C4-2B (cell line): ENCODE measurements around the gene TXLNG.

Experiments used
- H3K27ac ChIP-seq: fragments of 450-650 bp; 2 replicates; pipeline ENCODE4 v1.5.1; 2017
- CTCF ChIP-seq: fragments of 450-650 bp; conservative IDR thresholded peaks from 2 replicates; pipeline ENCODE4 v1.5.1; 2017; ENCODE audit warnings: mild to moderate bottlenecking
- ZFX ChIP-seq: fragments of 450-650 bp; IDR thresholded peaks from 2 replicates; pipeline ENCODE4 v1.6.1; 2017

TXLNG gene

GRCh38 chrX:16785247-16786138 lies 773 bp upstream of the TXLNG start:
- peak overlapping the region; percentile 76 for H3K27ac ChIP-seq

GRCh38 chrX:16786791-16787735 lies 797 bp downstream of the TXLNG start:
- peak overlapping the region; percentile 76 for H3K27ac ChIP-seq
- TF ChIP-seq ZFX, result no peak
- TF ChIP-seq CTCF, result no peak

More at GRCh38 chrX:16785247-16786138, 773 bp upstream of the TXLNG start:
- TF ChIP-seq CTCF (no peak), ZFX (no peak)

- TF ChIP-seq CTCF (no peak), ZFX (no peak)
- no peak overlapping the region for H3K27ac ChIP-seq
Observed at GRCh38 chrX:16788477-16788876, 2.2 kb downstream of the TXLNG start.

- no peak overlapping the region for H3K27ac ChIP-seq
- TF ChIP-seq ZFX (no peak), CTCF (no peak)
Observed at GRCh38 chrX:16796298-16796697, 10.0 kb downstream of the TXLNG start.

GRCh38 chrX:16797358-16797757 lies 11.1 kb downstream of the TXLNG start:
- no peak for TF ChIP-seq CTCF
- no peak for TF ChIP-seq ZFX
- no peak overlapping the region for H3K27ac ChIP-seq

- H3K27ac ChIP-seq, result no peak overlapping the region
- no peak for TF ChIP-seq CTCF
Observed at GRCh38 chrX:16797841-16798240, 11.6 kb downstream of the TXLNG start.
